Measurements from ENCODE around the gene IQCB1. TPM values are rescaled to one million over a fixed set of nuclear protein-coding genes. Genes with fewer than 3 reads are reported as not detected.
A peak's percentile ranks its signal among the peaks of the same experiment; 100 is the strongest.

The IQCB1 gene
- total and polyA plus RNA-seq, 4 donors, result 20.6 to 25.0 (median 22.3) TPM

GRCh38 chr3:121855555-121855954 lies 20.7 kb upstream of the IQCB1 start:
- H3K9me3 ChIP-seq (ENCODE audit: control insufficient read depth, insufficient read depth, low read length), result no peaks in the 10 kb centered on the region
- H3K4me1 ChIP-seq (ENCODE audit: control insufficient read depth, insufficient read depth, low read length), result no peaks in the 10 kb centered on the region
- H3K27me3 ChIP-seq (ENCODE audit: control insufficient read depth, insufficient read depth, low read length), result no peaks in the 10 kb centered on the region
- H3K4me3 ChIP-seq (ENCODE audit: low read depth, low read length), result no peak overlapping the region
- no peaks in the 10 kb centered on the region for H3K36me3 ChIP-seq (ENCODE audit: control insufficient read depth, insufficient read depth, low read length)
- 57% methylated on average over 1 of the region's 5 CpGs for WGBS (ENCODE audit: insufficient coverage)
- no peak overlapping the region for H3K27ac ChIP-seq (ENCODE audit: low read depth, low read length)
- DNase-seq (ENCODE audit: low read depth in 4 of 6, low spot score in 6 of 6), result peak in 1 of 6 donors; percentile 5

- Histone ChIP-seq H3K9me3 (ENCODE audit: control insufficient read depth, insufficient read depth, low read length) (no peaks in the 10 kb centered on the region), H3K4me3 (ENCODE audit: low read depth, low read length) (no peak overlapping the region), H3K27me3 (ENCODE audit: control insufficient read depth, insufficient read depth, low read length) (no peaks in the 10 kb centered on the region), H3K4me1 (ENCODE audit: control insufficient read depth, insufficient read depth, low read length) (no peaks in the 10 kb centered on the region), H3K36me3 (ENCODE audit: control insufficient read depth, insufficient read depth, low read length) (no peaks in the 10 kb centered on the region), H3K27ac (ENCODE audit: low read depth, low read length) (no peak overlapping the region)
- no CpG with 5 or more reads among the region's 2 CpGs for WGBS (ENCODE audit: insufficient coverage)
- no peak for DNase-seq (ENCODE audit: low read depth in 4 of 6, low spot score in 6 of 6)
Observed at GRCh38 chr3:121852256-121852655, 17.4 kb upstream of the IQCB1 start.

GRCh38 chr3:121844892-121845291 lies 10.0 kb upstream of the IQCB1 start:
- H3K27me3 ChIP-seq (ENCODE audit: control insufficient read depth, insufficient read depth, low read length), result no peaks in the 10 kb centered on the region
- no peaks in the 10 kb centered on the region for H3K36me3 ChIP-seq (ENCODE audit: control insufficient read depth, insufficient read depth, low read length)
- no peak overlapping the region for H3K4me3 ChIP-seq (ENCODE audit: low read depth, low read length)
- WGBS (ENCODE audit: insufficient coverage), result 90% methylated on average over 5 of the region's 7 CpGs
- no peak for DNase-seq (ENCODE audit: low read depth in 4 of 6, low spot score in 6 of 6)
- no peak overlapping the region for H3K27ac ChIP-seq (ENCODE audit: low read depth, low read length)
- H3K4me1 ChIP-seq (ENCODE audit: control insufficient read depth, insufficient read depth, low read length), result no peaks in the 10 kb centered on the region
- H3K9me3 ChIP-seq (ENCODE audit: control insufficient read depth, insufficient read depth, low read length), result no peaks in the 10 kb centered on the region

GRCh38 chr3:121839962-121840361 lies 5.1 kb upstream of the IQCB1 start:
- 98% methylated on average over 19 of the region's 23 CpGs for WGBS (ENCODE audit: insufficient coverage)
- H3K4me1 ChIP-seq (ENCODE audit: control insufficient read depth, insufficient read depth, low read length), result no peaks in the 10 kb centered on the region
- H3K27me3 ChIP-seq (ENCODE audit: control insufficient read depth, insufficient read depth, low read length), result no peaks in the 10 kb centered on the region
- no peak overlapping the region for H3K4me3 ChIP-seq (ENCODE audit: low read depth, low read length)
- no peaks in the 10 kb centered on the region for H3K36me3 ChIP-seq (ENCODE audit: control insufficient read depth, insufficient read depth, low read length)
- DNase-seq (ENCODE audit: low read depth in 4 of 6, low spot score in 6 of 6), result no peak
- no peaks in the 10 kb centered on the region for H3K9me3 ChIP-seq (ENCODE audit: control insufficient read depth, insufficient read depth, low read length)
- no peak overlapping the region for H3K27ac ChIP-seq (ENCODE audit: low read depth, low read length)

GRCh38 chr3:121836481-121836880 lies 1.6 kb upstream of the IQCB1 start:
- H3K4me1 ChIP-seq (ENCODE audit: control insufficient read depth, insufficient read depth, low read length), result no peaks in the 10 kb centered on the region
- no peaks in the 10 kb centered on the region for H3K9me3 ChIP-seq (ENCODE audit: control insufficient read depth, insufficient read depth, low read length)
- no peaks in the 10 kb centered on the region for H3K36me3 ChIP-seq (ENCODE audit: control insufficient read depth, insufficient read depth, low read length)
- H3K27ac ChIP-seq (ENCODE audit: low read depth, low read length), result no peak overlapping the region
- no peak for DNase-seq (ENCODE audit: low read depth in 4 of 6, low spot score in 6 of 6)
- no peaks in the 10 kb centered on the region for H3K27me3 ChIP-seq (ENCODE audit: control insufficient read depth, insufficient read depth, low read length)
- no CpG with 5 or more reads among the region's 3 CpGs for WGBS (ENCODE audit: insufficient coverage)
- H3K4me3 ChIP-seq (ENCODE audit: low read depth, low read length), result no peak overlapping the region

- no peak for DNase-seq (ENCODE audit: low read depth in 4 of 6, low spot score in 6 of 6)
- no CpG with 5 or more reads among the region's 4 CpGs for WGBS (ENCODE audit: insufficient coverage)
- no peak overlapping the region for H3K4me3 ChIP-seq (ENCODE audit: low read depth, low read length)
- H3K27me3 ChIP-seq (ENCODE audit: control insufficient read depth, insufficient read depth, low read length), result no peaks in the 10 kb centered on the region
- no peak overlapping the region for H3K27ac ChIP-seq (ENCODE audit: low read depth, low read length)
- H3K36me3 ChIP-seq (ENCODE audit: control insufficient read depth, insufficient read depth, low read length), result no peaks in the 10 kb centered on the region
- H3K9me3 ChIP-seq (ENCODE audit: control insufficient read depth, insufficient read depth, low read length), result no peaks in the 10 kb centered on the region
- no peaks in the 10 kb centered on the region for H3K4me1 ChIP-seq (ENCODE audit: control insufficient read depth, insufficient read depth, low read length)
Observed at GRCh38 chr3:121836064-121836463, 1.2 kb upstream of the IQCB1 start.

GRCh38 chr3:121835465-121835801 lies 573 bp upstream of the IQCB1 start:
- H3K4me3 ChIP-seq (ENCODE audit: low read depth, low read length), result peak overlapping the region; percentile 87
- no peaks in the 10 kb centered on the region for H3K36me3 ChIP-seq (ENCODE audit: control insufficient read depth, insufficient read depth, low read length)
- H3K4me1 ChIP-seq (ENCODE audit: control insufficient read depth, insufficient read depth, low read length), result no peaks in the 10 kb centered on the region
- H3K27me3 ChIP-seq (ENCODE audit: control insufficient read depth, insufficient read depth, low read length), result no peaks in the 10 kb centered on the region
- peak in 1 of 6 donors; percentile 15 for DNase-seq (ENCODE audit: low read depth in 4 of 6, low spot score in 6 of 6)
- 0% methylated on average over 7 of the region's 11 CpGs for WGBS (ENCODE audit: insufficient coverage)
- H3K27ac ChIP-seq (ENCODE audit: low read depth, low read length), result peak overlapping the region; percentile 72
- H3K9me3 ChIP-seq (ENCODE audit: control insufficient read depth, insufficient read depth, low read length), result no peaks in the 10 kb centered on the region

- WGBS (ENCODE audit: insufficient coverage), result 10% methylated on average over 14 of the region's 15 CpGs
- Histone ChIP-seq H3K36me3 (ENCODE audit: control insufficient read depth, insufficient read depth, low read length) (no peaks in the 10 kb centered on the region), H3K4me3 (ENCODE audit: low read depth, low read length) (peak overlapping the region; percentile 87), H3K27me3 (ENCODE audit: control insufficient read depth, insufficient read depth, low read length) (no peaks in the 10 kb centered on the region), H3K27ac (ENCODE audit: low read depth, low read length) (peak overlapping the region; percentile 81), H3K4me1 (ENCODE audit: control insufficient read depth, insufficient read depth, low read length) (no peaks in the 10 kb centered on the region), H3K9me3 (ENCODE audit: control insufficient read depth, insufficient read depth, low read length) (no peaks in the 10 kb centered on the region)
- DNase-seq (ENCODE audit: low read depth in 4 of 6, low spot score in 6 of 6), result peak in 3 of 6 donors; percentile 15 to 31 (median 20)
Observed at GRCh38 chr3:121834157-121834670, 646 bp downstream of the IQCB1 start.

- no peak overlapping the region for H3K4me3 ChIP-seq (ENCODE audit: low read depth, low read length)
- peaks cover 5% of the 10 kb centered on the region for H3K9me3 ChIP-seq (ENCODE audit: control insufficient read depth, insufficient read depth, low read length)
- H3K27ac ChIP-seq (ENCODE audit: low read depth, low read length), result no peak overlapping the region
- no CpG with 5 or more reads among the region's 1 CpG for WGBS (ENCODE audit: insufficient coverage)
- no peaks in the 10 kb centered on the region for H3K27me3 ChIP-seq (ENCODE audit: control insufficient read depth, insufficient read depth, low read length)
- H3K36me3 ChIP-seq (ENCODE audit: control insufficient read depth, insufficient read depth, low read length), result no peaks in the 10 kb centered on the region
- no peaks in the 10 kb centered on the region for H3K4me1 ChIP-seq (ENCODE audit: control insufficient read depth, insufficient read depth, low read length)
- DNase-seq (ENCODE audit: low read depth in 4 of 6, low spot score in 6 of 6), result no peak
Observed at GRCh38 chr3:121822973-121823372, 11.9 kb downstream of the IQCB1 start.

GRCh38 chr3:121821421-121822199 lies 13.2 kb downstream of the IQCB1 start:
- Histone ChIP-seq H3K36me3 (ENCODE audit: control insufficient read depth, insufficient read depth, low read length) (peaks cover 4% of the 10 kb centered on the region), H3K4me1 (ENCODE audit: control insufficient read depth, insufficient read depth, low read length) (no peaks in the 10 kb centered on the region), H3K9me3 (ENCODE audit: control insufficient read depth, insufficient read depth, low read length) (peaks cover 5% of the 10 kb centered on the region), H3K27ac (ENCODE audit: low read depth, low read length) (no peak overlapping the region), H3K27me3 (ENCODE audit: control insufficient read depth, insufficient read depth, low read length) (no peaks in the 10 kb centered on the region), H3K4me3 (ENCODE audit: low read depth, low read length) (no peak overlapping the region)
- DNase-seq (ENCODE audit: low read depth in 4 of 6, low spot score in 6 of 6), result no peak
- WGBS (ENCODE audit: insufficient coverage), result 90% methylated on average over 2 of the region's 2 CpGs
